HepG2 (cell line): Measurements from ENCODE around the gene MFAP1. TPM values are rescaled to one million over a fixed set of nuclear protein-coding genes. Genes with fewer than 3 reads are reported as not detected.

Source experiments
- CHD2 ChIP-seq: IDR thresholded peaks from 2 replicates; pipeline ENCODE4 v1.6.1; 2011; ENCODE audit warnings: low read depth, low read length, improper control_type of control experiment
- GATAD2A ChIP-seq: IDR thresholded peaks from 2 replicates; pipeline ENCODE4 v1.6.1; 2016
- GTF3A ChIP-seq: sonication (generic); formaldehyde crosslinking; conservative IDR thresholded peaks from 2 replicates; pipeline ENCODE4 v1.4.0; 2020; ENCODE audit warnings: mild to moderate bottlenecking, missing genetic modification reagents
- HOXD1 ChIP-seq: sonication (generic); formaldehyde crosslinking; IDR thresholded peaks from 2 replicates; pipeline ENCODE4 v1.5.0; 2020; ENCODE audit warnings: missing genetic modification reagents
- KDM4B ChIP-seq: sonication (generic); formaldehyde crosslinking; IDR thresholded peaks from 2 replicates; pipeline ENCODE4 v1.4.0; 2020; ENCODE audit warnings: missing genetic modification reagents
- MED1 ChIP-seq: sonication (generic); formaldehyde crosslinking; IDR thresholded peaks from 2 replicates; pipeline ENCODE4 v1.4.0; 2020; ENCODE audit warnings: missing genetic modification reagents
- NFE2 ChIP-seq: sonication (generic); formaldehyde crosslinking; IDR thresholded peaks from 2 replicates; pipeline ENCODE4 v1.4.0; 2020; ENCODE audit warnings: missing genetic modification reagents
- NFE2L2 ChIP-seq: fragments of 150-350 bp; IDR thresholded peaks from 2 replicates; pipeline ENCODE4 v1.6.1; 2014; ENCODE audit warnings: low read length
- NFYB ChIP-seq: sonication (generic); formaldehyde crosslinking; IDR thresholded peaks from 2 replicates; pipeline ENCODE4 v1.4.0; 2020; ENCODE audit warnings: missing genetic modification reagents
- RBM39 ChIP-seq: fragments of 200-400 bp; formaldehyde crosslinking; IDR thresholded peaks from one replicate; pipeline ENCODE4 v1.6.1; 2018; ENCODE audit warnings: antibody characterized with exemption, mild to moderate bottlenecking, low read depth, low read length; ENCODE audit not compliant: poor library complexity, severe bottlenecking
- SRSF4 ChIP-seq: fragments of 200-400 bp; formaldehyde crosslinking; IDR thresholded peaks from one replicate; pipeline ENCODE4 v1.6.1; 2018; ENCODE audit warnings: mild to moderate bottlenecking, low read depth, low read length, moderate library complexity; ENCODE audit not compliant: poor library complexity, severe bottlenecking
- ZNF224 ChIP-seq: sonication (generic); formaldehyde crosslinking; IDR thresholded peaks from 2 replicates; pipeline ENCODE4 v1.5.0; 2020; ENCODE audit warnings: mild to moderate bottlenecking, missing genetic modification reagents
- ZNF281 ChIP-seq: sonication (generic); formaldehyde crosslinking; IDR thresholded peaks from 2 replicates; pipeline ENCODE4 v1.4.0; 2020; ENCODE audit warnings: missing genetic modification reagents, borderline replicate concordance
- ZNF383 ChIP-seq: sonication (generic); formaldehyde crosslinking; IDR thresholded peaks from 2 replicates; pipeline ENCODE4 v1.4.0; 2020; ENCODE audit warnings: missing genetic modification reagents, mild to moderate bottlenecking, borderline replicate concordance
- ZNF776 ChIP-seq: sonication (generic); formaldehyde crosslinking; IDR thresholded peaks from 2 replicates; pipeline ENCODE4 v1.4.0; 2020; ENCODE audit warnings: mild to moderate bottlenecking, missing genetic modification reagents
- ZNF777 ChIP-seq: sonication (generic); formaldehyde crosslinking; IDR thresholded peaks from 2 replicates; pipeline ENCODE4 v1.4.0; 2020; ENCODE audit warnings: missing genetic modification reagents
- polyA plus RNA-seq, 8 experiments: library from polyadenylated mRNA; depleted of rRNA in 3 of 8; stranded (reverse) in 7 of 8; unstranded in 1 of 8; fragments of >200 nt; fragmentation: Illumina TruSeq in 4 of 8; extraction: Trizol in 4 of 8; gene quantifications; 2 replicates each; pipeline versions ENCODE4 v1.2.1 to v1.2.3, GENCODE V29; 2011 to 2016; ENCODE audit warnings: low read depth in 4 of 8, missing spikeins in 1 of 8, mixed read lengths in 1 of 8; ENCODE audit not compliant: insufficient read depth in 1 of 8
- total RNA-seq, 5 experiments: library from RNA; depleted of rRNA; stranded (reverse); fragments of >200 nt; fragmentation: Illumina TruSeq; extraction: Trizol; gene quantifications; 2 replicates each; pipeline ENCODE4 v1.2.3, GENCODE V29; 2016; ENCODE audit warnings: low read depth in 1 of 5
- TF ChIP-seq, protein P1 (sequence below): sonication (generic); formaldehyde crosslinking; IDR thresholded peaks from 2 replicates; pipeline ENCODE4 v1.5.0; 2020; ENCODE audit warnings: missing genetic modification reagents
- TF ChIP-seq, protein P2 (sequence below): sonication (generic); formaldehyde crosslinking; conservative IDR thresholded peaks from 2 replicates; pipeline ENCODE4 v1.4.0; 2020; ENCODE audit warnings: missing genetic modification reagents
- TF ChIP-seq, protein P3 (sequence below): sonication (generic); formaldehyde crosslinking; IDR thresholded peaks from 2 replicates; pipeline ENCODE4 v1.5.1; 2020; ENCODE audit warnings: mild to moderate bottlenecking, missing genetic modification reagents, borderline replicate concordance

The MFAP1 gene
- total and polyA plus RNA-seq, 2 of the 13 experiments (the other 11 are each of a cell fraction or from before 2014, with no cell fraction given), result 11.8 to 39.5 TPM

DNA sequence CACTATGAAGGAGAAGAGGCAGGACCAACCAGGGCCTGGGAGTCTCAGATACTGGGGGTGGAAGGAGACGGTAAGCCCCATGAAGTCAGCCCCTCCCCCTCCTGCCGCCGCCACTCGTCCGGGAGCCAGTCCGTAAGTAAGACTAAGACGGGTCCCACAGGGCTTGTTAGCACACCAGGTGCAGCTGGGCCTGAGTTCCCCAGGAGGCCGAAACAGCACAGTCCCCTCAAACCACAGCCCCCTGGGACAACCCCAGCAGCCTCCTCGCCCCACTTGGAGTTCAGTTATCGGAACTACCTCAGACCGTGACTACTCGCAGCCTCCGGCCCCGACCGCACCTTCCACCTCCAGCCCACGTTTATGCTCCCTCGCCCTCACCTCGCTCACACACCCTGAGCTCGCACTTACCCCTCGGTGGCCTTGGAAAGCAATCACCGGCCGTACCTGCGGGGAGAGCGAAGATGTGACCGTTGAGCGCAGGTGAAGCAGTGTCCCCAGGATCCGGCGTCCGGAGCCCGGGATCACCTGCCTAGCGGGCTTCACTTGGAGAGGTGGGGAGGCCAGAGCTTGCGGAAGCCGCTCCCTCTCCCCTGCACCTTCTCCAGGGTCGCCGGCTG, 48.3 kb downstream of the MFAP1 start (continued):
- TF ChIP-seq, protein P1, sequence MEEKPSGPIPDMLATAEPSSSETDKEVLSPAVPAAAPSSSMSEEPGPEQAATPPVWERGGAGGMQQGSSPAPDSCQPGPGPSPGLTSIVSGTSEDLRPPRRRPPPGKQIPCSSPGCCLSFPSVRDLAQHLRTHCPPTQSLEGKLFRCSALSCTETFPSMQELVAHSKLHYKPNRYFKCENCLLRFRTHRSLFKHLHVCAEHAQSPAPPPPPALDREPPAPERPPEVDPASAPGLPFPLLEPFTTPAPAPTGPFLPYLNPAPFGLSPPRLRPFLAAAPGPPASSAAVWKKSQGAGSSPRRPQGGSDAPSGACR, result peak; percentile 1; the same call in 1 of the 2 replicates
- TF ChIP-seq RBM39, result no peak
- no peak for TF ChIP-seq NFE2
- no peak for TF ChIP-seq GATAD2A (CRISPR knock-in tag)
- TF ChIP-seq, protein P2, sequence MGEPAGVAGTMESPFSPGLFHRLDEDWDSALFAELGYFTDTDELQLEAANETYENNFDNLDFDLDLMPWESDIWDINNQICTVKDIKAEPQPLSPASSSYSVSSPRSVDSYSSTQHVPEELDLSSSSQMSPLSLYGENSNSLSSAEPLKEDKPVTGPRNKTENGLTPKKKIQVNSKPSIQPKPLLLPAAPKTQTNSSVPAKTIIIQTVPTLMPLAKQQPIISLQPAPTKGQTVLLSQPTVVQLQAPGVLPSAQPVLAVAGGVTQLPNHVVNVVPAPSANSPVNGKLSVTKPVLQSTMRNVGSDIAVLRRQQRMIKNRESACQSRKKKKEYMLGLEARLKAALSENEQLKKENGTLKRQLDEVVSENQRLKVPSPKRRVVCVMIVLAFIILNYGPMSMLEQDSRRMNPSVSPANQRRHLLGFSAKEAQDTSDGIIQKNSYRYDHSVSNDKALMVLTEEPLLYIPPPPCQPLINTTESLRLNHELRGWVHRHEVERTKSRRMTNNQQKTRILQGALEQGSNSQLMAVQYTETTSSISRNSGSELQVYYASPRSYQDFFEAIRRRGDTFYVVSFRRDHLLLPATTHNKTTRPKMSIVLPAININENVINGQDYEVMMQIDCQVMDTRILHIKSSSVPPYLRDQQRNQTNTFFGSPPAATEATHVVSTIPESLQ, result no peak
- no peak for TF ChIP-seq ZNF224
- TF ChIP-seq HOXD1, result no peak
- no peak for TF ChIP-seq ZNF383 (CRISPR knock-in tag)
- TF ChIP-seq KDM4B (CRISPR knock-in tag), result 0 out of 2 replicates have a peak, but pooled peaks have one; percentile 1
- no peak for TF ChIP-seq MED1 (CRISPR knock-in tag)
- no peak for TF ChIP-seq ZNF776 (CRISPR knock-in tag)
- TF ChIP-seq ZNF777 (CRISPR knock-in tag), result peak; percentile 59; the same call in 1 of the 2 replicates
- no peak for TF ChIP-seq NFE2L2
- TF ChIP-seq CHD2, result peak; percentile 13; the same call in 1 of the 2 replicates
- TF ChIP-seq, protein P3, sequence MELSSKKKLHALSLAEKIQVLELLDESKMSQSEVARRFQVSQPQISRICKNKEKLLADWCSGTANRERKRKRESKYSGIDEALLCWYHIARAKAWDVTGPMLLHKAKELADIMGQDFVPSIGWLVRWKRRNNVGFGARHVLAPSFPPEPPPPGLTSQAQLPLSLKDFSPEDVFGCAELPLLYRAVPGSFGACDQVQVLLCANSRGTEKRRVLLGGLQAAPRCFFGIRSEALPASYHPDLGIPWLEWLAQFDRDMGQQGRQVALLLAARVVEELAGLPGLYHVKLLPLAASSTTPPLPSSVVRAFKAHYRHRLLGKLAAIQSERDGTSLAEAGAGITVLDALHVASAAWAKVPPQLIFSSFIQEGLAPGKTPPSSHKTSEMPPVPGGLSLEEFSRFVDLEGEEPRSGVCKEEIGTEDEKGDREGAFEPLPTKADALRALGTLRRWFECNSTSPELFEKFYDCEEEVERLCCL (CRISPR knock-in tag), result no peak
- TF ChIP-seq NFYB (CRISPR knock-in tag), result no peak
- TF ChIP-seq GTF3A (CRISPR knock-in tag), result no peak
- TF ChIP-seq SRSF4, result no peak
- no peak for TF ChIP-seq ZNF281 (CRISPR knock-in tag)
